HEK293T (cell line): ENCODE results near the gene MPRIP.

ENCODE experiments used
- ARNT ChIP-seq: fragments of 450-650 bp; IDR thresholded peaks from 2 replicates; pipeline ENCODE4 v1.6.1; 2017; ENCODE audit warnings: mild to moderate bottlenecking
- CTBP1 ChIP-seq: fragments of 450-650 bp; IDR thresholded peaks from 2 replicates; pipeline ENCODE4 v1.6.1; 2016; ENCODE audit warnings: borderline replicate concordance
- ZNF384 ChIP-seq: fragments of 450-650 bp; IDR thresholded peaks from 2 replicates; pipeline ENCODE4 v1.6.1; 2016

GRCh38 chr17:17229416-17230384, 187.4 kb downstream of the MPRIP start:
- TF ChIP-seq ZNF384 (no peak), CTBP1 (no peak), ARNT (no peak)
